Stimulated activated CD8-positive, alpha-beta memory T cell treated with anti-CD3 and anti-CD28 coated beads, Interleukin-4, amount 100 ng/mL, for 1 hour (primary cell): ENCODE data around the gene VARS1.

Source experiments
- DNase-seq, 2 donors: peaks; one replicate each; pipeline ENCODE4 v3.0.0-alpha.2; 2020; ENCODE audit warnings: low read depth in 2 of 2, low spot score in 1 of 2

VARS1 gene

GRCh38 chr6:31775633-31776484 lies 19.7 kb downstream of the VARS1 start:
- no peak for DNase-seq

GRCh38 chr6:31775184-31775583 lies 20.4 kb downstream of the VARS1 start:
- no peak for DNase-seq

GRCh38 chr6:31771992-31772358 lies 23.6 kb downstream of the VARS1 start:
- no peak for DNase-seq

- DNase-seq = no peak
These were observed 24.7 kb downstream of the VARS1 start for GRCh38 chr6:31770860-31771259.

GRCh38 chr6:31769684-31770371 lies 25.7 kb downstream of the VARS1 start:
- DNase-seq = peak; percentile 57 to 67

- DNase-seq = no peak
These were observed 26.9 kb downstream of the VARS1 start for GRCh38 chr6:31768363-31769257.

- DNase-seq = no peak
These were observed 28.4 kb downstream of the VARS1 start for GRCh38 chr6:31767096-31767645.

GRCh38 chr6:31765910-31766794 lies 29.4 kb downstream of the VARS1 start:
- no peak for DNase-seq

GRCh38 chr6:31765559-31765909 lies 30.0 kb downstream of the VARS1 start:
- no peak for DNase-seq

GRCh38 chr6:31764198-31764597 lies 31.4 kb downstream of the VARS1 start:
- DNase-seq = no peak

GRCh38 chr6:31763619-31763940 lies 32.0 kb downstream of the VARS1 start:
- no peak for DNase-seq

- no peak for DNase-seq
These were observed 32.5 kb downstream of the VARS1 start for GRCh38 chr6:31762878-31763618.

GRCh38 chr6:31762356-31762755 lies 33.2 kb downstream of the VARS1 start, which contains the start of gene SAPCD1:
Gene SAPCD1, plus strand, starts transcription at chr6:31762656. Its CDS starts 399 bp downstream, at chr6:31763055.
- DNase-seq = no peak

GRCh38 chr6:31761343-31761742 lies 34.2 kb downstream of the VARS1 start:
- DNase-seq = no peak

GRCh38 chr6:31760790-31761189 lies 34.8 kb downstream of the VARS1 start:
- DNase-seq = no peak

GRCh38 chr6:31758281-31758680 lies 37.3 kb downstream of the VARS1 start:
- no peak for DNase-seq

GRCh38 chr6:31752739-31753319 lies 42.7 kb downstream of the VARS1 start:
- DNase-seq = no peak

- DNase-seq = no peak
These were observed 45.0 kb downstream of the VARS1 start for GRCh38 chr6:31750411-31751022.
